Stimulated activated memory B cell treated with anti-CD40 and anti-IgM and Interleukin-4, amounts not matched to agents 10 μg/mL and 1 μg/mL and 100 μg/mL, for 72 hours (primary cell): ENCODE data around the gene PCED1A.
"Not testable (repeated sequence)": the region's sequence is repeated elsewhere in the genome, so short reads cannot be mapped to it uniquely, and the experiment has no call there.

Experiments used
- ATAC-seq: fragments of 150-1000 bp; cut with Tn5 transposase; 2 replicates; pipeline ENCODE4 v1.10.0; 2021
- H3K27ac Mint-ChIP-seq: one replicate; pipeline ENCODE4 v1.8.0; 2022; ENCODE audit warnings: mild to moderate bottlenecking, mixed read lengths
- H3K27me3 Mint-ChIP-seq: one replicate; pipeline ENCODE4 v1.8.0; 2022; ENCODE audit warnings: mixed read lengths
- H3K36me3 Mint-ChIP-seq: one replicate; pipeline ENCODE4 v1.8.0; 2022; ENCODE audit warnings: mixed read lengths
- H3K4me1 Mint-ChIP-seq: one replicate; pipeline ENCODE4 v1.8.0; 2022; ENCODE audit warnings: mixed read lengths
- H3K4me3 Mint-ChIP-seq: one replicate; pipeline ENCODE4 v1.8.0; 2022; ENCODE audit warnings: mild to moderate bottlenecking, moderate library complexity, mixed read lengths
- H3K9me3 Mint-ChIP-seq: one replicate; pipeline ENCODE4 v1.8.0; 2022; ENCODE audit warnings: mixed read lengths

PCED1A gene

GRCh38 chr20:2840967-2841531 lies 594 bp upstream of the PCED1A start:
- H3K27me3 Mint-ChIP-seq = no peaks in the 10 kb centered on the region
- H3K9me3 Mint-ChIP-seq = no peaks in the 10 kb centered on the region
- H3K27ac Mint-ChIP-seq = peak overlapping the region; percentile 93
- peaks cover 42% of the 10 kb centered on the region for H3K4me1 Mint-ChIP-seq
- peak overlapping the region; percentile 87 for H3K4me3 Mint-ChIP-seq
- H3K36me3 Mint-ChIP-seq = peaks cover 24% of the 10 kb centered on the region
- ATAC-seq = peak; percentile 51

GRCh38 chr20:2839732-2840137 lies 720 bp downstream of the PCED1A start:
- H3K27ac Mint-ChIP-seq = peak overlapping the region; percentile 93

GRCh38 chr20:2838847-2839671 lies 1.4 kb downstream of the PCED1A start:
- H3K27me3 Mint-ChIP-seq = no peaks in the 10 kb centered on the region
- peaks cover 30% of the 10 kb centered on the region for H3K4me1 Mint-ChIP-seq
- no peaks in the 10 kb centered on the region for H3K9me3 Mint-ChIP-seq
- ATAC-seq = no peak
- peaks cover 32% of the 10 kb centered on the region for H3K36me3 Mint-ChIP-seq
- peak overlapping the region; percentile 93 for H3K27ac Mint-ChIP-seq
- H3K4me3 Mint-ChIP-seq = peak overlapping the region; percentile 73

More at GRCh38 chr20:2839732-2840137, 720 bp downstream of the PCED1A start:
- Mint-ChIP-seq H3K4me1 (peaks cover 37% of the 10 kb centered on the region), H3K27me3 (no peaks in the 10 kb centered on the region), H3K9me3 (no peaks in the 10 kb centered on the region), H3K4me3 (peak overlapping the region; percentile 73), H3K36me3 (peaks cover 27% of the 10 kb centered on the region)
- peak; percentile 1 for ATAC-seq

- peak; percentile 3 for ATAC-seq
- no peak overlapping the region for H3K27ac Mint-ChIP-seq
- peaks cover 25% of the 10 kb centered on the region for H3K4me1 Mint-ChIP-seq
Observed at GRCh38 chr20:2838170-2838797, 2.2 kb downstream of the PCED1A start.

GRCh38 chr20:2837221-2837960 lies 3.1 kb downstream of the PCED1A start:
- Mint-ChIP-seq H3K27me3 (no peaks in the 10 kb centered on the region), H3K4me1 (peaks cover 25% of the 10 kb centered on the region), H3K36me3 (peaks cover 32% of the 10 kb centered on the region), H3K27ac (no peak overlapping the region), H3K9me3 (no peaks in the 10 kb centered on the region), H3K4me3 (no peak overlapping the region)
- no peak for ATAC-seq

More at GRCh38 chr20:2838170-2838797, 2.2 kb downstream of the PCED1A start:
- Mint-ChIP-seq H3K4me3 (peak overlapping the region; percentile 8), H3K9me3 (no peaks in the 10 kb centered on the region), H3K27me3 (no peaks in the 10 kb centered on the region), H3K36me3 (peaks cover 32% of the 10 kb centered on the region)

GRCh38 chr20:2836035-2836434 lies 4.4 kb downstream of the PCED1A start:
- peaks cover 19% of the 10 kb centered on the region for H3K4me1 Mint-ChIP-seq
- H3K4me3 Mint-ChIP-seq = no peak overlapping the region
- ATAC-seq = no peak
- no peaks in the 10 kb centered on the region for H3K9me3 Mint-ChIP-seq
- H3K27ac Mint-ChIP-seq = no peak overlapping the region
- H3K27me3 Mint-ChIP-seq = no peaks in the 10 kb centered on the region
- peaks cover 32% of the 10 kb centered on the region for H3K36me3 Mint-ChIP-seq

- Mint-ChIP-seq H3K36me3 (peaks cover 32% of the 10 kb centered on the region), H3K27ac (no peak overlapping the region), H3K4me1 (peaks cover 19% of the 10 kb centered on the region), H3K27me3 (no peaks in the 10 kb centered on the region), H3K9me3 (no peaks in the 10 kb centered on the region), H3K4me3 (no peak overlapping the region)
- ATAC-seq = no peak
Observed at GRCh38 chr20:2835331-2835796, 5.1 kb downstream of the PCED1A start.

GRCh38 chr20:2834401-2835110 lies 5.9 kb downstream of the PCED1A start:
- Mint-ChIP-seq H3K4me3 (no peak overlapping the region), H3K27me3 (no peaks in the 10 kb centered on the region), H3K9me3 (no peaks in the 10 kb centered on the region), H3K4me1 (peaks cover 17% of the 10 kb centered on the region), H3K27ac (no peak overlapping the region), H3K36me3 (peaks cover 32% of the 10 kb centered on the region)
- no peak for ATAC-seq

GRCh38 chr20:2833761-2834160 lies 6.7 kb downstream of the PCED1A start:
- H3K4me1 Mint-ChIP-seq = peaks cover 11% of the 10 kb centered on the region
- no peak overlapping the region for H3K27ac Mint-ChIP-seq
- H3K27me3 Mint-ChIP-seq = peaks cover 3% of the 10 kb centered on the region

GRCh38 chr20:2831206-2831605 lies 9.2 kb downstream of the PCED1A start:
- not testable (repeated sequence) for H3K9me3 Mint-ChIP-seq, ATAC-seq, H3K36me3 Mint-ChIP-seq, H3K4me1 Mint-ChIP-seq, H3K27ac Mint-ChIP-seq, H3K4me3 Mint-ChIP-seq
- peaks cover 27% of the 10 kb centered on the region for H3K27me3 Mint-ChIP-seq

More at GRCh38 chr20:2833761-2834160, 6.7 kb downstream of the PCED1A start:
- H3K4me3 Mint-ChIP-seq = no peak overlapping the region
- no peak for ATAC-seq
- H3K36me3 Mint-ChIP-seq = peaks cover 32% of the 10 kb centered on the region
- no peaks in the 10 kb centered on the region for H3K9me3 Mint-ChIP-seq

- peaks cover 27% of the 10 kb centered on the region for H3K27me3 Mint-ChIP-seq
- no peak overlapping the region for H3K4me3 Mint-ChIP-seq
- H3K9me3 Mint-ChIP-seq = no peaks in the 10 kb centered on the region
- no peak for ATAC-seq
- peaks cover 4% of the 10 kb centered on the region for H3K4me1 Mint-ChIP-seq
- H3K27ac Mint-ChIP-seq = no peak overlapping the region
- peaks cover 2% of the 10 kb centered on the region for H3K36me3 Mint-ChIP-seq
Observed at GRCh38 chr20:2829376-2829775, 11.1 kb downstream of the PCED1A start.

- H3K27me3 Mint-ChIP-seq = peaks cover 33% of the 10 kb centered on the region
- H3K27ac Mint-ChIP-seq = no peak overlapping the region
- no peaks in the 10 kb centered on the region for H3K9me3 Mint-ChIP-seq
- peaks cover 4% of the 10 kb centered on the region for H3K4me1 Mint-ChIP-seq
- no peaks in the 10 kb centered on the region for H3K36me3 Mint-ChIP-seq
- no peak overlapping the region for H3K4me3 Mint-ChIP-seq
- ATAC-seq = no peak
Observed at GRCh38 chr20:2826655-2827054, 13.8 kb downstream of the PCED1A start.

GRCh38 chr20:2825761-2826160 lies 14.7 kb downstream of the PCED1A start:
- Mint-ChIP-seq H3K36me3 (no peaks in the 10 kb centered on the region), H3K27ac (no peak overlapping the region), H3K4me3 (no peak overlapping the region), H3K27me3 (peaks cover 40% of the 10 kb centered on the region), H3K9me3 (no peaks in the 10 kb centered on the region), H3K4me1 (peaks cover 5% of the 10 kb centered on the region)
- ATAC-seq = no peak

GRCh38 chr20:2822073-2822472 lies 18.4 kb downstream of the PCED1A start:
- Mint-ChIP-seq H3K27me3 (peaks cover 56% of the 10 kb centered on the region), H3K27ac (no peak overlapping the region), H3K36me3 (no peaks in the 10 kb centered on the region), H3K4me3 (no peak overlapping the region), H3K9me3 (no peaks in the 10 kb centered on the region), H3K4me1 (peaks cover 12% of the 10 kb centered on the region)
- ATAC-seq = no peak
